GM19397 (cell line): ENCODE data around the gene GRIK2.

Experiments used
- ATAC-seq: cut with Tn5 transposase; IDR thresholded peaks from one replicate; pipeline ENCODE4 v1.9.1; 2021; ENCODE audit warnings: mild to moderate bottlenecking, moderate library complexity; ENCODE audit not compliant: unreplicated experiment

Gene GRIK2

DNA sequence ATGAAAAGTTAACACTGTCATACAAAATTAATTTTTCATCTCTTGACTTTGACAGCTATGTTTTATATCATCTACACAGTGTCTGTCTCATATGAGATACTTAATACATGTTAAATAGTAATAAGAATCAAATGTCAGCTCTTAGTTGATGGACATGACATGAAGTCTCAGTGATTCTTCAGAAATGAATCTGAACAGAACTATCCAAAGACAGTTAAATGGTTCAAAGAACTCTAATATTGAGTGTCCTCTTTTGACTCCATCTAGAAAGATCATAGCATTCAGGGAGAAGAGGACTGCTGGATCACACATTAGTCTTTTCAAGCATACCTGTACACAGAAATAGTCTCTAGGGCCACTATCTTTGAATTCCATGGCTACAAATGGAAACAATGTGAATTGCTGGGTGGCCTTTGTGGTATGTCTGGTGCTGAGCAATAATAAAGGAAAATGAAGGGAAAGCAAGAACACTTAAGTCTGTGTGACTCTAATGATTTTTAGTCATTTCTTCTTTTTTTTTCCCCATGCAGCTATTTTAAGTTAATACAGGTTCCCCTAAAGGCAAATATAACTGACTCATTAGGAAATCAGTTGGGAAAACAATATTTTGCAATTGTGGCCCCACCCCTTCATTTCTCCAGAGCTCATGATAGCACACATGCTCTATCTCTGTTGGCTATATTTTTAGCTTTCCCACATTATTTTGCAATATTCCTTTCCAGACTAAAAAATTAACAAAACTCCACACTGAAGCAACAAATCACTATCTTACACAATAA, 367.5 kb downstream of the GRIK2 start:
- ATAC-seq = no peak

DNA sequence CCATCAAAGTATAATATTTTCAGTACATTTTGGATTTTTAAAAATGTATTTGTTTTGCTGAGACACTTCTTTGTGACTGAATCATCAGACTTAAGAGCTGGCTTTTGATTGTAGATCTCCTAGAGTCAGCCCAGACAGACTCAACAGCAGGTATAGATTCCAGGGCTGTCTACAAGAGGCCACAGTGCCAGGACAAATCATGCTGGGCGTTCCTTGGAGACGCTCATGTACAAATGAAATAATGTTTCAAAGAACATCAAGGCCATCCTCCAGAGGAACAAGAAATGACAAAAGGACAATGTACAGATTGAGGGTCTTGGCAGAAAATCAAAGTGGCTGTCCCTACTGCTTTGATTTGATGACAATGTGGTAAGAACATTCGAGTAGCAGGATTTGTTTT, 369.3 kb downstream of the GRIK2 start:
- ATAC-seq = no peak

DNA sequence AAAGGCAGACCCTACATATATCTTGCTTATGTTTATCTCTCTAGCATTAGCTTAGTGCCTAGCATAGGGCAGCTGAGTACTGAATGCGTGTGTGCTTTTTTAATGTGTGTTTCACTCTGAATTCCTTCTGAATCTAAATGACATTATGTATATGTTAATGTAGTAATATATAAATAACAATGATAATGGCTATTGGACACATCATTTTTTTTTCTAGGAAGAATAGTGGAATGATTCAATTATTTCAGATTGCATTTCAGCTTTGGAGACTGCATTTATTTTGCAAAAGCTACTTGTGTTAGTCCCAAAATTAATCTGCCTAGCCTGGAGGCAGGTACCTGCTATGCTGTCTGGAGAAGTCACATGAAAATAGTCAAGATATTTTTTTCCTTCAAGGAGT, 371.8 kb downstream of the GRIK2 start:
- ATAC-seq = no peak

DNA sequence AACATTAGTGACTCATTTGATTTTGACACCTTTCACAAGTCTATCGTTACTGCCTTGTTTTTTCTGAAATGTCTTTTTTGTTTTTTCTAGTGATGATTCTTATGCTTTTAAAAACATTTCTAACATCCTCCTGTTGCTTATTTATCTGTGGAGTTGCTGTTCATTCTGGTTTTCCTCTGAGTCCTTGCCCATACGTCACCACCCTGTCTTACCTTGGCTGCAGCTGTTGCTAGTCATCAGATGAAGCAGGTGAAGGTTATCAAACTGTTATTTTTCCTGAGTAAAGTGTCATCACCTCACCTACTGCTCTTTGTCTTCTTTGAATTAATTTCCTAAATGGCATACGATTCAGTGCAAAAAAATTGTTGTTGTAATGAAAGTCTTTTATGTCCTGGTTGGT, 376.6 kb downstream of the GRIK2 start:
- ATAC-seq = no peak

DNA sequence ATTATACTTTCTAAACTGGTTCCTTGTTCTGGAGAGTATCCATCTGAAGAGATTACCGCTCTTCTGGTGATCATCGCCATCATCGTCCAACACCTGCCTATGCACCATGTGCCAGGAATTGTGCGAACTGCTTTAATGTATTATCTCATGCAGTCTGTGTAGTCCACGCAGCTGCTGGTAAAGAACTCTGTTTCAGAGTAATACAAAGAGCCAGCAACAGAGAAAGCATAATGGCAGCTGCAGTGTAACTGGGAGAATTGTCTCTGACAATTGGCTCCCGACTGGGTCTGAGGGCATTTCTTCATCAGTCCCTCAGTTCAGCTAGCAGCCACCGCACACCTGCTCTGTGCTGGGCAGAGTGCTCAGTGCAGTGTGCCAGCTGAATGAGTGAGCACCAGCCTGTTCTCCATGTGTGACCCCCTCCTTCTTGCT, 383.4 kb downstream of the GRIK2 start:
- ATAC-seq = no peak

DNA sequence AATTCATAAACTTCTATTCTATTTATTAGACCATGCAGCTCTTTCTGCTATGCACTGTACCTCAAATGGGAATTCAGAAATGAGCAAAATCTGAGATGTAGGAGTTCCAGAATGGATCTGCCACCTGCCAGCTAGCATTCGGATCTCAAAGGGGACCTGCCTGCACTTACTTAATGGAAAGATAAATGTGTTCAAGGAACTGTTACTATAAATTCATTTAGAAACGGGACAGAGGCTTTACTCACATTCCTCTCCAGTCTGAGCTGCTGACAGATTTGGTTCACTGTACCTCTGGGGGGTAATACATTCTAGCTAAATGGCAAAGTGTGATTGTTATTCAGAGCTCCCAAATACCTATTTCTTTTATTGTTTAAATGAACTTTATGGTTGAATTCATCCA, 384.1 kb downstream of the GRIK2 start:
- no peak for ATAC-seq

DNA sequence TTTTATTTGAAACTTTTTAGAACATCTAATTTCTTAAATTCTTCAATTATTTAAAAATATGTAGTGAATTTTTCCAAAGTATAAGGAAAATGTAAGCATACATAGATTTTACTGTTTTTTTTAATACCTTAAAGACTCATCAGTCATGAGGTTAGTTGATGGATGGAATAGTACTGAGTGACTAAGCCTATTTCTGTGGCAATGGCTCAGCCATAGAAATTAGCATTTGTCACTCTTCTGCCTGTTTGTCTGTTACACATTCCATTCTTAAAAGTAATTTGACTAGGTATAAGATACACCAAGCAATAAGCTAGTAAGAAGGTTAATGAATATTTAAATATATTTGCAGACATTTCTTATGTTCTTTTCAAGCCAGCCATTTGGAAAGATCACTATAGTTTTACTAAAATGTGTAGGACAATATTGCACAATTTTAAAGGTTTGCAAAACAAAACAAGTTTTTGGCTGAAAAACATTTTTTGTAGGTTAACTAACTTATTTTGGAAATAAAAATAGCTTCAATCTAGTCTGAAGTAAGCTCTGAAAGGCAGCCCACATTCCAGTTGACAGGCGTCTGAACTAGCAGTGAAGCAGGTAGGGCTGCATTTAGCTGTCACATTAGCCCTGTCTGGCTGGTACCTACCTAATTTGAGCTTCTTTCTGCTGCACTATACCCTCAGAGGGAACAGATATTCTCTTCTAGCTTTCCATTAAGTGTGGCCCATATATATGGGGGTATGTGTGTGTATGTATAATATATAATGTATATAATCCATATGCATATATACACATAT, 385.7 kb downstream of the GRIK2 start:
- ATAC-seq = no peak

DNA sequence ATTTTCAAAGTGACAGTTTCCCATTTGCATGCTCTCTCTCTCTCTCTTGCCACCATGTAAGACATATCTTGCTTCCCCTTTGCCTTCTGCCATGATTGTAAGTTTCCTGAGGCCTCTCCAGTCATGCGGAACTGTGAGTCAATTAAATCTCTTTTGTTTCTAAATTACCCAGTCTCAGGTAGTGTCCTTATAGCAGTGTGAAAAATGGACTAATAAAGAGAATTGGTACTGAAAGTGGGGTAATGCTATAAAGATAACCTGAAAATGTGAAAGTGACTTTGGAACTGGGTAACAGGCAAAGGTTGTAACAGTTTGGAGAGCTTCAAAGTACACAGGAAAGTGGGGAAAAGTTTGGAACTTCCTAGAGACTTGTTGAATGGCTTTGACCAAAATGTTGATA, 389.8 kb downstream of the GRIK2 start:
- no peak for ATAC-seq

DNA sequence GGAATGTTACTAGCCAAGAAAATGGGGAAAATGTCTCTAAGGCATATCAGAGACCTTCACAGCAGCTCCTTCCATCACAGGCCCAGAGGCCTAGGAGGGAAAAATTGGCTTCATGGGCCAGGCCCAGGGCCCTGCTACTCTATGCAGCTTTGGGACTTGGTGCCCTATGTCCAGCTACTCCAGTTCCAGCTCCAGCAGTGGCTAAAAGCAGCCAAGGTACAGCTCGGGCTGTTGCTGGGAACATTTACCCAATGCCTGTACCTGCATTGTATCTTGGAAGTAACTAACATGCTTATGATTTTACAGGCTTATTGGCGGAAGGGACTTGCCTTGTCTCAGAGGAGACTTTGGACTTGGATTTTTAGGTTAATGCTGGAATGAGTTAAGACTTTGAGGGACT, 390.6 kb downstream of the GRIK2 start:
- ATAC-seq = no peak

DNA sequence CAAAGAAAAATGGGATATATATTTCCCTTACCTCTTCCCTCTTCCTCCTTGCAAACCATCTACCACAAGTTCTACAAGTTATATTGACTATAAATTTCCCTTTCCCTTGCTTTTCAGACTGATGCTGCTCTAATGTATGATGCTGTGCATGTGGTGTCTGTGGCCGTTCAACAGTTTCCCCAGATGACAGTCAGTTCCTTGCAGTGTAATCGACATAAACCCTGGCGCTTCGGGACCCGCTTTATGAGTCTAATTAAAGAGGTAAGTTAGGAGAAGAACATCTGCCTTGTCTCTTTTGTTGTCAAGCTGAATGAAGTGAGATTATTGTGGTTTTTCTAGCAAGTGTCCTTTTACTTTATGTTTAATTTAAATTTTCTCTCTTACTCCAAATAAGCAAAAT, 406.0 kb downstream of the GRIK2 start:
- no peak for ATAC-seq

DNA sequence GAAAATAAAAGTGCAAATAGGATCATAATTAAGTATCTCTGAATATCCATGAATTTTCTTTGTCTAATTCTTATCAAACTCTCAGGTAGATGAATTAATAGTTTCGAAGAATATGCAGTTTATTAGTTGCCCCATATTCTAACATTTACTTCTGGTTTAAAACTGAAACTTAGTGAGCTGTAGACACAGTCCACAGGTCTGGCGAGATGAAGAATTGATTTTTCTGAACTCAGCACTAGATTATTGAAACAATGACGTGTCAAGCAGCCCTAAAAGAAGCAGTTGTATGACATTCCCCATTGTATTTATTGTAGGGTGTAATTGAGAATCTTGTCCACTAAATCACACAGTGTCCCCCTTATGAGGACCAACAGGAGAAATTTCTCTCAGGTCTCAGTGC, 407.1 kb downstream of the GRIK2 start:
- ATAC-seq = no peak

DNA sequence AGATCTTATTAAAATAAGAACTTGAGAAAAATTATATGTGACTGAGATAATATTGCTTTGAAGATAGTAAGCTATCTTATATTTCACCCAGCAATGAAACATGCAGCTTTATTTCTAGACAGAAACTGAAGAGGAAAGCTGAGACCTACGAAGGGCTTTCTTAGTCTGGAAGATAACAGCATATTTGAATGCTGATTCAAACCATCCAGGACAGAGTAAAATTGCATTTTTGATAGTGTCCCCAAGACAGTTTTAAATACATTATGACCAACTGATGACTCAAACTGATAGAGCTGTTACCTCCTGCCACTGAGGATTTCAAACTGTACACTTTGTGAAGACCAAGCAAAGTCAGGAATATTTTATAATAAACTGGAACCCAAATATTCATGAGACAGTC, 409.6 kb downstream of the GRIK2 start:
- ATAC-seq = no peak

DNA sequence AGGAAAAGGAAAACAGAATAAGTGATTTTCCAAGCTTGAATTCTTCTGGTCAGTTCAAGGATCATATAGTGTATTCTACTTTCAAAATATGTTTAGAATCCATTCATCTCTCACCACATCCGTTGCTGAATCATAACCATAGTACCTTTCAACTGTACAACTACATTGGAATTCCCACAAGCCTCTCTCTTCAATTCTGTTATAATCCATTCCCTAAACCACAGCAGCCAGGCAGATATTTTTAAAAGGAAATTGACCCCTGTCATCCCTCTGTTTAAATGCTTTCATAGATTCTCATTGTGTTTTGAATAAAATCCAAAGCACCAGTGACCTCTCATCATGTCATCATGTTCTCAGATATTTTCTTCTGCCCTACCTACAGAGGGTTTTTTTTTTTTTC, 412.7 kb downstream of the GRIK2 start:
- no peak for ATAC-seq

DNA sequence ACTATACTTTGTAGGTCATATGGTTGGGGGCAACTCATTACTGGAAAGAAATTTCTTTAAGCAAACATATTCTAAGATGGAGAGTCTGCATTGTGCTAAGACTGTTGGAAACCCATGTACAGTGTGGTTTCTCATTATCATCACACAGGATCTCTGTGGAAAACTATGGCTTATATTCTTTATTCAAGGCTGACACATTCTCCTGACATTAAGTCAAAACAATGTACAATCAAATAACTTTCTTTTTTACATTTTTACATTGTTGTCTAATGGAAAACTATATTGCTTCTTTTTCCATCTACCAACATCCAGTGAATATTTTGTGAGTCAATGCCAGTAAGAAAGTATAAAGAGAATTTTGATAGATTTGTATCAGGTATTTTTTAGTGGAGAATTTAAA, 417.6 kb downstream of the GRIK2 start:
- no peak for ATAC-seq

DNA sequence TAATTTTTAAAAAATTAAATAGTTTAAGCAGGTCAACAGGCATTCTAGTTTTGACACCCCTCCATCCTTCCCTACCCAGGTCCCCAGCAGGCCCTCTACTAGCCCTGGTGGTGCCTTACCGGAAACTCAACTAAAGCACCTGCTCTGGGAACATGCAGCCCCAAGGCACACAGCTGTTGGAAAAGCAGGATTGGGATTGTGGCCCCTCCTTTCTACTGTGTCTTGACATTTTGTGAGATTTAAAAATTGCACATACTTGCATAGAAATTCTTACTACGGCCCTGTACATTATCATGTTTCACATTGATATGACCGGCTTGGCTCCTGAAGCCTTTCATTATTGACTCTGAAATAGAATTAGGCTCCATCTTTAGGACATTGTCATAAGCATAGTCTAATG, 423.2 kb downstream of the GRIK2 start:
- ATAC-seq = no peak

DNA sequence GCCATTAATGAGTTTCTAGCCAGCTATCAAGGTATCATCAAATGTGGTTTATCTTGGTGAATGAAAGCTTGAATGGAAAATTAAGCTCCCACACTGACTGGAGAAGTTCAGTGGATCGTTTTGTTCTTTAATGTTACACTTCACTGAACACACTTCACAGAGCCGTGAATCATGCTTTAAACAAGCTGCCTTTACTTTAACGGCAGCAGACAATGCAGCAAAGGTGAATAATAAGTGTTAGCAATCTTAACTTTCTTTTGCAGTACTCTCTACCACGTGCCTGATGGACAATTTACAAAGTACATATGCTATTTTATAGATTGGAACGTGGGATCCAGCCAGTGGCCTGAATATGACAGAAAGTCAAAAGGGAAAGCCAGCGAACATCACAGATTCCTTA, 424.5 kb downstream of the GRIK2 start:
- ATAC-seq = no peak

DNA sequence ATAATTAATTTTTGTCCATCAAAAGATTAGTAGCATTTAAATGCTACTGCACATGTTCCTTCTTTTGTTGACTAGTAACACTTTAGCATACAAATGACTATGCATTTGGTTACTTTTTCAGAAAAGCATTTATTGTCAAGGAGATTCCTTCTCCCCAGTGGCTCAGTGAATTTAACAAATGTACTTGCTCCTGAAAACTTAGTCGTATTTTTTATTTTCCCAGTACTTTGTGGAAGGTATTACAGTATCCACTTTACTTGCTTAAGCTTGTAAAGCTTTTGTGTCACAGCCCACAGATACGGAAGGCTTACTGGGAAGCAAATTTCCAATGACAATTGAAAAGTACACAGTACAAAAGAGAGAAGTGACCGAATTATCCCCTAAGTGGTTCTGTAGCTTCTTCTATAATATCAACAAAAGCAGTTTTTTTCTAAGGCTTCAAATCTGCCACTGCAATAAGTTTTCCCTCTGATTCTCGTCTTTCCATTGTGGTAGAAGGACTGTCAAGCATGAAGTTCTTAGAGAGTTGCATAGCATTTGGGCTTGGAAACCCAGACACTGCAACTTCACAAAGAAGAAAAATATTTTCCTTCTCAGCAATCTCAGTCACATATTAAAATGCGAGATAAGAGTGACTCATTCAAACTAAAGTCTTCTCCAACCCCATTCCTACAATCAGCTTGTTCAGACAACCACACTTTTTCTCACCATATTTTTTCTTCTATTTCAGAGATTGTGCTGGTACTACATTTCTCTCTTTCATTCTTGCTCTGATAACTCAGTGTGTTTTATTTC, 431.2 kb downstream of the GRIK2 start:
- ATAC-seq = no peak

DNA sequence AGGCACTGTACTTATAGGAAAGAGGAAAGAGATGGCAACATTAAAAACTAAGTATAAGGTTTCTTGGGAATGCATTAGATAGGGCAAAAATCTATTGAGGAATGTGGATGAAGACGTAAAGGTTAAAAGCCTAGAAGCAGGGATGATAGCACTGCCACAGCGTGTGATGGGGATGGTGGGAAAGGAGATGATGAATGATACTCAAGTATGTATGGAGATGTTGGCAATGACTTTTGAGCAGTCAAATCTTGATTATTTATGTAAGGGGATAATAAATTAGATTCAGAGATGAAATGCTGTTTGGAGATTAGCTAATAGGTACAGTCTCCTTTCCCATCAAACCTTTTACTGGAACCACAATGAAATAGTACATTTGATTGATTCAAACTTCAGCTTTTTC, 432.8 kb downstream of the GRIK2 start:
- ATAC-seq = no peak

DNA sequence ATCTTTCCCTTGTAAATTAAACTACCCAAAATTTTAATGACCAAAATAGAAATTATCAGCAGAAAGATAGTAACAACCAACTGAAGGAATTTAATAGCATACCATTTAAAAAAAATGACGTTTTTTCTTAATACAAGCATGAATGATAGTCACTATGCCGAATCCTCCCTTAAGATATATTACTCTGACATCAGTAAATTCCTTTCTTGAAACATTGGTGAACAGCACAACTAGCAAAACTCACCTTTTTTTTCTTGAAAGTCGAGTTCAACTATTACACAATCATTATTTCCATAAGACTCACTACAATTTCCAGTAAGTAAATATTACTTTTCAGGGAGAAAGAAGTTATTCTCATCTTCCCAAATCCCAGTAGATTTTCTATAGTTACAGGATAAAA, 433.2 kb downstream of the GRIK2 start:
- no peak for ATAC-seq

DNA sequence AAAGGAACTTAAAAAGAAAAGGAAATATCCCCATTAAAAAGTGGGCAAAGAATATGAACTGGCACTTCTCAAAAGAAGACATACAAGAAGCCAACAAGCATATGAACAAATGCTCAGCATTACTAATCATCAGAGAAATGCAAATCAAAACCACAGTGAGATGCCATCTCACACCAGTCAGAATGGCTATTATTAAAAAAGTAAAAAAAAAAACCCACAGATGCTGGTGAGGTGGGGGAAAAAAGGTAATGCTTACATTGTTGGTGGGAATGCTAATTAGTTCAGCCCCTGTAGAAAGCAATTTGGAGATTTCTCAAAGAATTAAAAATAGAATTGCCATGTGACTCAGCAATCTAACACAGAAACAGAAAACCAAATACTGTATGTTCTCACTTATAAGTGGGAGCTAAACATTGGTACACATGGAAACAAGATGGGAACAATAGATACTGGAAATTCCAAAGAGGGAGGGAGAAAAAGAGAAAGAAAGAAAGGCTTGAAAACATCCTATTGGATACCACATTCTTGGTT, 437.1 kb downstream of the GRIK2 start:
- no peak for ATAC-seq

DNA sequence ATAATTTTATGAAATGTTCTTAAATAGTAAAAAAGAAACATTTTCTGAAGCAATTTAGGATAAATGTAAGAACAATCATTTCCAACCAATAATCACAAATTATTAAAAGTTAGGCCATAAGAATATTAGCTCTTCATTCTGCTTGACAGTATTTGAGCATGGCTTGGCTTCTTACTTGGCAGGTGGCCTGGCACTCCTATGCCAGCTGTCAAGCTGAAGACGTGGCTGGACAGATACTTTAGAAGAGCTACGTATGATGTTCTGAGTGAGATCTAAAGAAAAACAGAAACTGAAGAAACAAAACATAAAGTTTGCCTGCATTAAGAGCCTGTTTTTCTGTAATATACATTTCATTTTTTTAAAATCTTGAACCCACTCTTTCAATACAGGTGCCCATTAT, 438.9 kb downstream of the GRIK2 start:
- ATAC-seq = no peak
